Parathyroid adenoma (tissue), 2 donors: ENCODE results near the gene ITPR3.

ENCODE experiments used
- H2AFZ ChIP-seq: fragments of 300-600 bp; sonication (generic); one replicate; pipeline ENCODE4 v1.7.0; 2017; ENCODE audit warnings: antibody characterized with exemption, mild to moderate bottlenecking
- H3K27ac ChIP-seq: fragments of 300-600 bp; sonication (generic); one replicate; pipeline ENCODE4 v1.7.0; 2017
- H3K27me3 ChIP-seq: fragments of 300-600 bp; sonication (generic); one replicate; pipeline ENCODE4 v1.7.0; 2017; ENCODE audit warnings: low read length; ENCODE audit not compliant: control insufficient read depth, insufficient read depth
- H3K36me3 ChIP-seq: fragments of 300-600 bp; sonication (generic); one replicate; pipeline ENCODE4 v1.7.0; 2017; ENCODE audit warnings: low read length; ENCODE audit not compliant: control insufficient read depth, insufficient read depth
- H3K4me1 ChIP-seq: fragments of 300-600 bp; sonication (generic); one replicate; pipeline ENCODE4 v1.7.0; 2017; ENCODE audit warnings: control low read depth
- H3K4me2 ChIP-seq: fragments of 300-600 bp; sonication (generic); one replicate; pipeline ENCODE4 v1.7.0; 2017; ENCODE audit warnings: low read length
- H3K4me3 ChIP-seq: fragments of 300-600 bp; sonication (generic); one replicate; pipeline ENCODE4 v1.7.0; 2017; ENCODE audit warnings: low read depth, low read length
- H3K79me2 ChIP-seq: fragments of 300-600 bp; sonication (generic); one replicate; pipeline ENCODE4 v1.7.0; 2017; ENCODE audit warnings: control low read depth
- H3K9ac ChIP-seq: fragments of 300-600 bp; sonication (generic); one replicate; pipeline ENCODE4 v1.7.0; 2017; ENCODE audit warnings: mild to moderate bottlenecking
- H3K9me3 ChIP-seq: fragments of 300-600 bp; sonication (generic); one replicate; pipeline ENCODE4 v1.7.0; 2017; ENCODE audit warnings: low read length; ENCODE audit not compliant: control insufficient read depth
- CTCF ChIP-seq: fragments of 300-600 bp; sonication (generic); IDR thresholded peaks from one replicate; pipeline ENCODE4 v1.7.0; 2017; ENCODE audit warnings: antibody characterized with exemption, mild to moderate bottlenecking
- donor health status: primary hyperparathyroidism.

ITPR3 gene

GRCh38 chr6:33616913-33617312, 4.2 kb upstream of the ITPR3 start:
- H2AFZ ChIP-seq: no peak overlapping the region

DNA sequence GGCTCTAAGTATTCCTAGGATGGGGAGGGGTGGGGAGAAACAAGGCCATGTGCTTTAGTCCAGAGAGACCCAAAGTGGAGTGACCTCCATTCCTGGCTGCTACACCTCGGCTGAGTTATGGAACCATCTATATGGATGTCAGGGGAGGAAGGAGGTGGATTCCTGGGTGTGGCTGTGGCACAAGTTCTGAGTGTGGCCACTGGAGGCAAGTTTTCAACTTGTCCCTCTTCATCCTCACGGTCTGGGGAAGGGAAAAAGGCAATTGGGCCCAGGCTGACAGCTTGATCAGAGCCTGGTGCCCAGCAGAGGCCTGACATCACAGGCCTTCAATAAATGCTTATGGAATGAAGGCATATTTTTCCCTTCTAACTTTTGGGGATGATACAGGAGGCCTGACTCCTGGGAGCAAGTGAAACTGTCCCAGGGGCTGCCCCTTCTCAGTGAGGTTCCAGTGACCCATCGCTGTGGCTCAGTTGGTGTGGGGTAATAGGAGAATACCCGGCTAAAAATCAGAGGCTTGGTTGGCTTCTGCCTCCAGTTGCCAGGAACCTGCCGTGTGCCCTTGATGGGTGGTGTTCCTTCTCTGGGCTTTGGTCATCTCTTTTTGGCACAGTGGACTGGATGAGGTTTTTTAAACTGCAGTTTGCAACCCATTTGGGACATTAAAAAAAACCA, 1.8 kb upstream of the ITPR3 start:
- H3K36me3 ChIP-seq: no peaks in the 10 kb centered on the region
- peak overlapping the region; percentile 35 for H2AFZ ChIP-seq
- H3K9me3 ChIP-seq: no peaks in the 10 kb centered on the region
- H3K79me2 ChIP-seq: no peaks in the 10 kb centered on the region
- no peaks in the 10 kb centered on the region for H3K27me3 ChIP-seq
- no peak overlapping the region for H3K27ac ChIP-seq
- no peak overlapping the region for H3K9ac ChIP-seq
- no peak for TF ChIP-seq CTCF
- peak overlapping the region; percentile 74 for H3K4me3 ChIP-seq
- H3K4me2 ChIP-seq: peak overlapping the region; percentile 97
- peaks cover 6% of the 10 kb centered on the region for H3K4me1 ChIP-seq

More at GRCh38 chr6:33616913-33617312, 4.2 kb upstream of the ITPR3 start:
- H3K9ac ChIP-seq: no peak overlapping the region
- no peaks in the 10 kb centered on the region for H3K4me1 ChIP-seq
- H3K4me2 ChIP-seq: no peak overlapping the region
- no peaks in the 10 kb centered on the region for H3K36me3 ChIP-seq
- H3K27me3 ChIP-seq: no peaks in the 10 kb centered on the region
- no peaks in the 10 kb centered on the region for H3K79me2 ChIP-seq
- no peak overlapping the region for H3K27ac ChIP-seq
- no peak for TF ChIP-seq CTCF
- H3K4me3 ChIP-seq: no peak overlapping the region
- no peaks in the 10 kb centered on the region for H3K9me3 ChIP-seq

DNA sequence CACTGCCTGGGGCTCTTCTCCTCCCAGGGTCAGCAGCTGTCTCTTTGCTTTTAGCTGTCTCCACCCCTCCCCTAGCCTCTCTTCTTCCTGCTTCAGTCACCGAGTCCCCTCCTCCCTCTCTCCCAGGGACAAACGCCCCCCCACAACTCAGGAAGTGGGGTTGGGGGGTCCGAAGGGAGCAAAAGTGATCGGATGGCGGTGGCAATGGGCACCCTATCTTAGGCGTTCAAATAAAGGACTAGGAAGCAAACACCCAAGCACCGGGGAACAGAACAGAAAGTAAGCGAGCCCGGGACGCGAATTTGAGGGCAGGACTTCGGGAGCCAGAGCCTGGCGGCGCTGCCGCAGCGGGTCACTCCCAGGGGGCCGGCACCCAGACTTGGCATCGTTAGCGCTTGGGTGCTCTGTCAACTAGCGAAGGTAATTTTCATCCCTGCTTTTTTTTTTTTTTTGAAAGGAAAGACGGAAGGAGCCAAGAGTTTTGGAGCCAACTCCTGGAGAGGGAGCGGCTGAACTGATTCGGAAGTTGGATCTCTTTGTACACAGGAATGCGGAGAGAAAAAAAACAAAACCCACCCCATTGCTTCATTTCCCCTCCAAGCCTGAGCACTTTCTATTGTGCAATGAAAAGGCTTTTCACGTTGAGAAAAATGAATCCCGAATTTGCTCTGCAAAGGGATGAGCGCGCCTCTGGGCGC, 815 bp upstream of the ITPR3 start:
- no peak for TF ChIP-seq CTCF
- no peaks in the 10 kb centered on the region for H3K79me2 ChIP-seq
- H2AFZ ChIP-seq: peak overlapping the region; percentile 84
- H3K4me1 ChIP-seq: peaks cover 6% of the 10 kb centered on the region
- no peak overlapping the region for H3K27ac ChIP-seq
- H3K9ac ChIP-seq: no peak overlapping the region
- no peaks in the 10 kb centered on the region for H3K9me3 ChIP-seq
- peak overlapping the region; percentile 74 for H3K4me3 ChIP-seq
- H3K27me3 ChIP-seq: no peaks in the 10 kb centered on the region
- no peaks in the 10 kb centered on the region for H3K36me3 ChIP-seq
- peak overlapping the region; percentile 97 for H3K4me2 ChIP-seq

- H3K4me2 ChIP-seq: peak overlapping the region; percentile 76
- no peaks in the 10 kb centered on the region for H3K27me3 ChIP-seq
- H3K4me1 ChIP-seq: peaks cover 6% of the 10 kb centered on the region
- H3K9ac ChIP-seq: no peak overlapping the region
- no peak for TF ChIP-seq CTCF
- H3K27ac ChIP-seq: no peak overlapping the region
- H2AFZ ChIP-seq: peak overlapping the region; percentile 98
- no peaks in the 10 kb centered on the region for H3K79me2 ChIP-seq
- no peaks in the 10 kb centered on the region for H3K9me3 ChIP-seq
- no peaks in the 10 kb centered on the region for H3K36me3 ChIP-seq
- H3K4me3 ChIP-seq: peak overlapping the region; percentile 58
Observed at GRCh38 chr6:33621711-33622388, 728 bp downstream of the ITPR3 start.
